ENCODE results near the gene CORO7.

CORO7 gene

DNA sequence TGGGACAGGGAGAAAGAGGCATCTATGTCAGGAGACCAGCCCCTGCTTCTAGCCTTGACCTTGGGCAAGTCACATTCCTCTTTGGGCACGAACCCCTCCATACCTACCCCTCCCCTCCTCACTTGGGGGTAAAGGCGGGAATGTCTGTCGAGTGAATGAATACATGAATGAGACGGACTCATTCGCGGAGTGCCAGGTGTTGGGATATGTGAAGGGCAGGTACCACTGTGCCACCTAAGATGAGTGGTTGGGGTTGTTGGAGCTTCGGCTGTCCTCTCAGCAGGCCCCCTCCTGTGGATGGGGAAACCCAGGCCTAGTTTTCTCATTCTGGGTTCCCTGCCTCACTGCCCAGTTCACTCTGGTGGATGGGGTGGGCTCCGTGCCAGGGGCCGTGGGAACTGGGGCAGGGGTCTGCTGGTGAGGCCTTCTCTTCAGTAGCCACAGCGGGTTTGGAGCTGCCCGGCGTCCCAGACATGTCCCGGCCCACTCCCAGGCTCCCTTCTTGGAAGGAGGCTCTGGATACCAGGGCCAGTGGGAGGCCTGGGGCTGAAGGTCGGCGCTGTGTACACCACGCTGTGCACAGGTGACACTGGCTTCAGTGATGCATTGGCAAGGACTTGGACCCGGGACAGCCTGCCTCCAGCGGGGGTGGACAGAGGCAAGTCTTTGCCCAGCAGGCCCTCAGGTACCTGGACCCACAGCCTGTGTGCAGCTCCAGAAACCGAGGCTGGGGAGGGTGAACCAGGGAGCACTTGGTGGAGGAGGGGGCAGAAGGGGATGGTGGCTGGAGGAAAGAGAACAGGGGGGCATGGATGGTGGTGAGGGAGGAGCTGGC, 94.9 kb downstream of the CORO7 start:
- no peak for DNase-seq (ENCODE audit: low read depth)

- DNase-seq (ENCODE audit: low read depth), result no peak
Observed at GRCh38 chr16:4320571-4321137, 95.7 kb downstream of the CORO7 start.

DNA sequence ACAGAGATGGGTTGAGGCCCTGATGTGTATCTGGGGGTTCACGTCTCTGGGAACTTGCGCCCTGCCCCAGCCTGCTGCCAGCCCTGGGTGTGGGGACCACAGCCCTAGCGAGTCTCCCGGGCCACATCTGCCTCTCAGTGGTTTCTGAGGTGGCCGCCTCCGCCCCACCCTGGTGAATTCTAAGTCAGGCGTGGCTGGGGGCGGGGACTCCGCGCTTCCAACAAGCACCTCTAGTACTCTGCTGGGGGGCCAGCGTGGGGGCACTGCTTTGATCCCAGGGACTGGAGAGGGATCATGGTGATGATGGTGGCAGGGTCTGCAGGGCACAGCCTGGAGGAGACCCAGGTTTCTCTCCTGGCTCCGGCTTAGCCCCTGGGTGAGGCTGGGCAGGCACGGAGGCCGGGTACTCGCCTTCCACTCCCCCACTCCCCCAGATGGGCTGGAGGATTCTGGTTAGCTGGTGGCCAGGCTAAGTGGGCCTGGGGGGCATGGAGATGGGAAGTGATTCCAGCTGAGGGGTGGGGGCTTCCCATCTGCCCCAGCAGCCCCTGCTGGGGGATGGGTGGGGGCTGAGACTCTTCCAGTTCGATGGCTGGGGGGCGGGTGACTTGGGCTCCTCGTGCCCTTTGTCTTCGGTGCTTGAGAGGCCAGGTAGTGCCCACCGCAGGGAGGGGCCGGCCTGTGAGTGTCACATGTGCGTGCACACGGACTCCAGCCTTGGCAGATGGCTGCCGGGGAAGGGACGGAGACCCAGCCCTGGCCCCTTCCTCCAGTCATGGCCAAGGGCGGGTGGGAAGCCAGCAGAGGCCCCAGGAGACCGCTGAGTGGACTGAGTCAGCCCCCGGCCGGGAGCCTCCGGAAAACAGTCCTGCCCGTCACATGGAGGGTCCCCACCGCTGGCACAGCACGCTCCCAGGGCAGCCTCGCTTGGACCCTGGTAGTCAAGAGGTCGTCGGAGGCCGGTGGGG, 96.7 kb downstream of the CORO7 start:
- DNase-seq (ENCODE audit: low read depth), result no peak

- DNase-seq (ENCODE audit: low read depth), result no peak
Observed at GRCh38 chr16:4318967-4319366, 97.4 kb downstream of the CORO7 start.

DNA sequence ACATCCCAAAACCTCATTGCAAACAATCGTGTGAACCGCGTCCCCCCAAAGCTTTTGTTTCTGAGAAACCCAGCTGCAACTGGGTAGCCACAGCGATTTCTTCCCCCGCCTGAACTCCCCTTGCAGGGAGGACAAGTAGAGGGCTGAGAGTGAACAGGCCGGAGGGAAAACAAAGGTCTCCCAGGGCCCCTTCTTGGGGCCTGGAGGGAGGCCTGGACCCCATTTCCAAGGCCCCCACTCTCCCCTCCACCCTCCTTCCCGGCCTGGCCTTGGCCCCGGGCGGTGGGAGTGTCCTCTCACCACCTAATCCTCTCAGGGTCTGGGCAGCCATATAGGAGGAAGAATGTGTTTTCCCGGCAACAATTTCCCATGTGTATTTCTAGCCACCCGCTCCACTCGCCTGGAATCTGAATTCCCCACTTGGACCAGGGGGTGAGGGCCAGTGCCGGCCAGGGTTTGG, 97.9 kb downstream of the CORO7 start:
- DNase-seq (ENCODE audit: low read depth), result no peak

GRCh38 chr16:4317532-4318450, 98.6 kb downstream of the CORO7 start:
- no peak for DNase-seq (ENCODE audit: low read depth)

GRCh38 chr16:4316864-4317531, 99.4 kb downstream of the CORO7 start:
- DNase-seq (ENCODE audit: low read depth), result no peak

GRCh38 chr16:4316108-4316863, 100.1 kb downstream of the CORO7 start:
- DNase-seq (ENCODE audit: low read depth), result no peak

- DNase-seq (ENCODE audit: low read depth), result no peak
Observed at GRCh38 chr16:4315186-4316107, 100.9 kb downstream of the CORO7 start, which contains the start of gene GLIS2. GLIS2 (plus strand) TSS chr16:4316067; CDS start chr16:4332281, 16,214 bp downstream.

- DNase-seq (ENCODE audit: low read depth), result no peak
Observed at GRCh38 chr16:4314532-4315185, 101.7 kb downstream of the CORO7 start.

DNA sequence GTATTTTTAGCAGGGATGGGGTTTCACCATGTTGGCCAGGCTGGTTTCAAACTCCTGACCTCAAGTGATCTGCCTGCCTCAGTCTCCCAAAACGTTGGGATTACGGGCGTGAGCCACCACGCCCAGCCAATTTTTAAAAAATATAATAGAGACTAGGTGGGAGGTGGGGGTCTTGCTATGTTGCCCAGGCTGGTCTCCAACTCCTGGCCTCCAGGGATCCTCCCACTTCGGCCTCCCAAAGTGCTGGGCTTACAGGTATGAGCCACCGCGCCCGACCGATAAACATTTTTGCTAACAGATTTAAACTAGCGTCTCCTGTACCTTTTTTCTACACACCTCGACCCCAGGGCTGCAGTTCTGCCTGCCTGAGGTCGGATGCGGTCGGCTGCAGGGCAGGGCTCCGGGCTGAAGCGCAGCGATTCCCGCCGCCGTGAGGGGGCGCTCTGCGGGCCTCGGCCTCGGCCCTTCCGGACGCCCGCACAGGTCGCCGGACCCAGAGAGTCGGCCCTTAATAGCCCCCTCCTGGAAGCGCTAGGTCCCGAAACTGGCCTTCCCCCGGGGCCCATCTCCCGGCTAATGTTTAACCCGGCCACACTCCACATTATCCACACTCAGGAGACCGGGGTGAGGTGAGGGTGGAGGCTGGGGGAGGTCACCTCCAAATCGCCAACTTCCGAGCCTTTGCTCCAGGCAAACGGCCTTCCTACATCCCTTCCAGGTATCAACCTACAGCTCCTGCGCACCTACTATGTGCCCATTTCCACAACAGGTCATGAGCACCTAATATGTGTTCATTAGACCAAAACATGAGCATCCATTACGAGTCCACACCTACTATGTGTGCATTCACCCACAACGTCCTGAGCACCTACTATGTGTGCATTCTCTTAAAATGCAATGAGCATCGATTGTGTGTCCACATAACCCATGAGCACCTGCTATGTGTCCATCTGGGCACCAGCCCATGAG, 102.5 kb downstream of the CORO7 start:
- no peak for DNase-seq (ENCODE audit: low read depth)

DNA sequence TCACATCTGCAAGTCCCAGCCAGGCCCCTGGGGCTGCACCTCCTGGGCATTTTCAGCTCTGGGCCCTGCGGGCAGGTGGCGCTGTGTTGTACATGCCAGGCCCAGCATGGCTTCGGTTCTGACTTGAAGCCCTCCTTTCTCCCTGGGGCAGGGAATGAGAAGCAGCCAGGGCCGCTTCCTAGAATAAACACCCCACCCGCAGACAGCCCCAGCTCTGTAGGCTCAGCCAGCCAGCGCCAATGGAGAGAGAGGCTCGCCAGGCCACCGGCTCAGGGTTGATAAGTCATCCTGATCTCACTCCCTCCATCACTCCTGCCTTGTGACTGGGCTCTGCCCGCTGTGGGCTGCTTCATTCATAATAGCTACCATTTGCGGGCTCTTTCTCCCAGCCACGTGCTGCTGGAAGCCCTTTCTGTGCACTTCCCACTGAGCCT, 106.5 kb downstream of the CORO7 start:
- DNase-seq (ENCODE audit: low read depth), result no peak

DNA sequence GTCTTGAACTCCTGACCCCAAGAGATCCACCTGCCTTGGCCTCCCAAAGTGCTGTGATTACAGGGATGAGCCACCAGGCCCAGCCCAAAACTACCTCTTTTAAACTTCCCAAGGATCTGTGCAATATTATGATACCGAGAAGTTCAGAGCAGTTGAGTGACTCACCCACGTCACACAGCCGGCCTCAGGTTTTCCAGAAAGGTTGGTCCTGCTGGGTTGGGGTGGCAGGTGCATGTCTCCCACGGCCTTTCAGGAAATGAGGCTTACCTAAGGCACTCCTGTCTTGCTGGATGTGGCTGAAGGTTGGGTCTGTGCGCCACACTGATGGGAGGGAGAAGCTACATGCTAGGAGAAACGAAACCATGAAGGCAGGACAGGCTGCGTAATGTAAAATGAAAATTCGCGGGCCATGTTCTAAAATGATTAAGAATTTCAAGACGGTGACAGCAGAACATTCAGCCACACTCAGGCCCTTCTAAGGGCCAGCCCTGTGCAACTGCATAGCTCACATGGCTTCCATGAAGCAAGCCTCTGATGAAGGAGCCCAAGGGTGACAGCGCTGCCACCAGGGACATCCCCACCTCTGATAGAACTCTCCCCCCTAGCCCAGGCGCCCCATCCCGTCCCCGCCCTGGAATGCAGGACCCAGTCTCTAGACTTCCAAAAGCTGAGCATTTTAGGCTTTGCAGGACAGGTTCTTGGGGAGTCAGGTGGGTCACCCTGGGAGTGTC, 107.1 kb downstream of the CORO7 start:
- no peak for DNase-seq (ENCODE audit: low read depth)

GRCh38 chr16:4307215-4308037, 109.0 kb downstream of the CORO7 start:
- peak; percentile 87 for DNase-seq (ENCODE audit: low read depth)

- DNase-seq (ENCODE audit: low read depth), result no peak
Observed at GRCh38 chr16:4306470-4307214, 109.8 kb downstream of the CORO7 start.
